A673 (cell line): ENCODE results near the gene BCL10.
"Not testable (repeated sequence)": the region's sequence is repeated elsewhere in the genome, so short reads cannot be mapped to it uniquely, and the experiment has no call there.

ENCODE experiments used
- EZH2 ChIP-seq: fragments of 200-600 bp; sonication (generic); IDR thresholded peaks from 2 replicates; pipeline ENCODE4 v1.6.1; 2017; ENCODE audit warnings: borderline replicate concordance, low read depth, mild to moderate bottlenecking, mixed read lengths, antibody characterized with exemption, low read length; ENCODE audit not compliant: poor library complexity, severe bottlenecking
- TF ChIP-seq, protein P1 (sequence below): fragments of 300-800, 200-600 bp; sonication (generic); conservative IDR thresholded peaks from 2 replicates; pipeline ENCODE4 v1.5.1; 2017; ENCODE audit warnings: low read depth, mild to moderate bottlenecking, antibody characterized with exemption, low read length, moderate library complexity, mixed read lengths

DNA sequence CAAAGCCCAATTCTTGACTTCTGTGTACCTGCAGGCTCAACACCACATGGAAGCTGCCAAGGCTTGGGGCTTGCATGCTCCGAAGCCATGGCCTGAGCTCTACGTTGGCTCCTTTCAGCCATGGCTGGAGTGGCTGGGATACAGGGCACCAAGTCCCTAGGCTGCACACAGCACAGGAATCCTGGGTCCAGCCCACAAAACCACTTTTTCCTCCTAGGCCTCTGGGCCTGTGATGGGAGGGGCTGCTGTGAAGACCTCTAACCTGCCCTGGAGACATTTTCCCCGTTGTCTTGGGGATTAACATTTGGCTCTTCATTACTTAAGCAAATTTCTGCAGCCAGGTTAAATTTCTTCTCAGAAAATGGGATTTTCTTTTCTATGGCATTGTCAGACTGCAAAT, 27.4 kb downstream of the BCL10 start:
- TF ChIP-seq, protein P1, sequence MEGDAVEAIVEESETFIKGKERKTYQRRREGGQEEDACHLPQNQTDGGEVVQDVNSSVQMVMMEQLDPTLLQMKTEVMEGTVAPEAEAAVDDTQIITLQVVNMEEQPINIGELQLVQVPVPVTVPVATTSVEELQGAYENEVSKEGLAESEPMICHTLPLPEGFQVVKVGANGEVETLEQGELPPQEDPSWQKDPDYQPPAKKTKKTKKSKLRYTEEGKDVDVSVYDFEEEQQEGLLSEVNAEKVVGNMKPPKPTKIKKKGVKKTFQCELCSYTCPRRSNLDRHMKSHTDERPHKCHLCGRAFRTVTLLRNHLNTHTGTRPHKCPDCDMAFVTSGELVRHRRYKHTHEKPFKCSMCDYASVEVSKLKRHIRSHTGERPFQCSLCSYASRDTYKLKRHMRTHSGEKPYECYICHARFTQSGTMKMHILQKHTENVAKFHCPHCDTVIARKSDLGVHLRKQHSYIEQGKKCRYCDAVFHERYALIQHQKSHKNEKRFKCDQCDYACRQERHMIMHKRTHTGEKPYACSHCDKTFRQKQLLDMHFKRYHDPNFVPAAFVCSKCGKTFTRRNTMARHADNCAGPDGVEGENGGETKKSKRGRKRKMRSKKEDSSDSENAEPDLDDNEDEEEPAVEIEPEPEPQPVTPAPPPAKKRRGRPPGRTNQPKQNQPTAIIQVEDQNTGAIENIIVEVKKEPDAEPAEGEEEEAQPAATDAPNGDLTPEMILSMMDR, result not testable (repeated sequence)
- TF ChIP-seq EZH2, result not testable (repeated sequence)
